Measurements from ENCODE around the gene TMEM54. TPM values are rescaled to one million over a fixed set of nuclear protein-coding genes. Genes with fewer than 3 reads are reported as not detected.

Gene TMEM54
- total and polyA plus RNA-seq, 2 of the 13 experiments (the other 11 are each of a cell fraction or from before 2014, with no cell fraction given), result 2.5 to 2.9 TPM

- H3K27ac ChIP-seq (ENCODE audit: extremely low read length, insufficient read depth, low read length), result peak overlapping the region; percentile 62
- CTCF ChIA-PET (ENCODE audit: low intra/inter-chr PET ratio, low total read pairs), result no interaction called here
- no peak overlapping the region for H2AFZ ChIP-seq (ENCODE audit: low read length)
- H3K9me3 ChIP-seq (ENCODE audit: low read length), result no peaks in the 10 kb centered on the region
- H3K79me2 ChIP-seq (ENCODE audit: insufficient read depth, low read length), result peaks cover 10% of the 10 kb centered on the region
- no peaks in the 10 kb centered on the region for H4K20me1 ChIP-seq (ENCODE audit: insufficient read depth, low read length)
- 41% methylated on average over 2 of the region's 2 CpGs for WGBS (ENCODE audit: low lambda C conversion rate)
- in situ Hi-C loops (cut with HindIII; ENCODE audit: extremely low pct_ligation_motif_present, low pct_unique_long_range_greater_than_20kb) (no loop called here), intact Hi-C loops (cut with micrococcal nuclease; ENCODE audit: unreplicated experiment) (no loop called here)
- no peak overlapping the region for H3K4me3 ChIP-seq (replicated peaks in 1 of 3; ENCODE audit: insufficient read depth in 1 of 3, low read depth in 2 of 3, low read length in 3 of 3)
- H3K36me3 ChIP-seq (replicated peaks in 1 of 2; ENCODE audit: control insufficient read depth in 1 of 2, insufficient read depth in 2 of 2, low read length in 2 of 2), result peaks cover 11 to 60% of the 10 kb centered on the region in 2 experiments
- H3K9ac ChIP-seq (ENCODE audit: insufficient read depth, low read depth, low read length), result no peak overlapping the region
- H3K4me1 ChIP-seq (ENCODE audit: insufficient read depth, low read length), result peaks cover 46% of the 10 kb centered on the region
- BruUV-seq (replicated peaks), result no TSS peak
- POLR2A ChIA-PET, result interaction anchor here (1.7 kb wide), 1 partner anchor 18 kb away, joined by 9 read pairs; the partner anchor contains the start of gene RNF19B
- FAIRE-seq (no peak), ATAC-seq (peak; percentile 86), DNase-seq (ENCODE audit: low spot score) (peak; percentile 51)
- H3K27me3 ChIP-seq (ENCODE audit: control insufficient read depth in 1 of 2, insufficient read depth in 2 of 2, low read length in 2 of 2), result no peaks in the 10 kb centered on the region
- peak overlapping the region; percentile 33 for H3K4me2 ChIP-seq (ENCODE audit: low read depth, low read length)
- peak; percentile 23; the same call in 1 of the 2 replicates for TF ChIP-seq NCOR1 (IDR thresholded peaks at IDR 0.05; ENCODE audit: borderline replicate concordance, low read length)
- TF ChIP-seq ARID3A (IDR thresholded peaks at IDR 0.05; ENCODE audit: low read depth, low read length), result 0 out of 2 replicates have a peak, but pooled peaks have one; percentile 37
- TF ChIP-seq CENPBD1 (CRISPR knock-in tag; IDR thresholded peaks at IDR 0.05; ENCODE audit: borderline replicate concordance, low read depth), result no peak
- TF ChIP-seq GATAD2A (CRISPR knock-in tag; IDR thresholded peaks at IDR 0.05), result peak; percentile 74
- TF ChIP-seq ZNF891 (CRISPR knock-in tag; IDR thresholded peaks at IDR 0.05), result no peak
- no peak for TF ChIP-seq FOSL2 (CRISPR knock-in tag; IDR thresholded peaks at IDR 0.05)
- no peak for TF ChIP-seq HNF1A (IDR thresholded peaks at IDR 0.05; ENCODE audit: low read depth)
- TF ChIP-seq HNF1A (CRISPR knock-in tag; IDR thresholded peaks at IDR 0.05; ENCODE audit: borderline replicate concordance), result peak; percentile 58; the same call in 1 of the 2 replicates
- no peak for TF ChIP-seq ZNF430 (CRISPR knock-in tag; IDR thresholded peaks at IDR 0.05)
- peak; percentile 52; the same call in 1 of the 2 replicates for TF ChIP-seq BCL6 (CRISPR knock-in tag; IDR thresholded peaks at IDR 0.05)
- no peak for TF ChIP-seq ZBTB21 (CRISPR knock-in tag; IDR thresholded peaks at IDR 0.05)
- peak; percentile 54; the same call in 1 of the 2 replicates for TF ChIP-seq ARID5B (CRISPR knock-in tag; IDR thresholded peaks at IDR 0.05)
- TF ChIP-seq ZNF766 (CRISPR knock-in tag; IDR thresholded peaks at IDR 0.05; ENCODE audit: borderline replicate concordance), result no peak
- peak; percentile 17; the same call in 1 of the 2 replicates for TF ChIP-seq MIER3 (CRISPR knock-in tag; IDR thresholded peaks at IDR 0.05; ENCODE audit: borderline replicate concordance)
- TF ChIP-seq HDAC1 (CRISPR knock-in tag; IDR thresholded peaks at IDR 0.05), result peak; percentile 32; the same call in 1 of the 2 replicates
Measured at GRCh38 chr1:32946413-32946812, 45.2 kb upstream of the TMEM54 start.
